Posterior vena cava (tissue), 2 donors: ENCODE data around the gene MS4A10. TPM values are rescaled to one million over a fixed set of nuclear protein-coding genes. Genes with fewer than 3 reads are reported as not detected.
"Not testable (repeated sequence)": the region's sequence is repeated elsewhere in the genome, so short reads cannot be mapped to it uniquely, and the experiment has no call there.

Source experiments
- DNase-seq: peaks from one replicate; pipeline ENCODE4 v3.0.0-alpha.2; 2020; ENCODE audit warnings: low spot score
- intact Hi-C, 2 donors: fragments of 100-400 bp; cut with DNase I; formaldehyde crosslinking; loops; one replicate each; pipeline versions ENCODE4 v1.14.1 to v1.14.2; 2022 to 2023
- total RNA-seq, 2 donors: library from RNA; stranded (reverse); fragmentation: NEBNext Ultra II Directional; extraction: Animal tissue kit (Norgen Biotek cat#: 25700); gene quantifications; one replicate each; pipeline ENCODE4 v1.2.1, GENCODE V29; 2021
- donor health status: DM: yes; HTN: yes; CAD: no.
- donor health status: DM: yes; HTN: yes; CAD: no.

Gene MS4A10
- total RNA-seq, 2 donors from 2014 or later: not detected

DNA sequence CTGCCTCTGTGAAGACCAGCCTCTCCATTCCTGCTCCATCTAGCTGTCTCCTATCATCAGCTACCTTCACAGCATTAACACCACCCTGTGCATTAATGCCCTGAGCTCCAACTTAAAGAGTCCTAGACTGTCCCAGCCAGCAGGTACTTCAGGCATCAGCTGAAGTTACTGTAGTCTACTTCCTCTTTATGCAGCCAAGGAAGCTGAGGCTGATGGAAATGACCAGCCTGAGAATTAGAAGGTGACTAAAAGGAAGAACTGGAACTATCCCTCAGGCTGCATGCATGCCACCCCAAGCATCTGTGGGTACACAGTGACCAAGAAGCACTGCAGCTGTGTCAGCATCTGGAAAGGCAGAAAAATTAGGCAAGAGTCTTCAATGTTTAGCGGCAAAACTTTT, 28.2 kb downstream of the MS4A10 start:
- no peak for DNase-seq

DNA sequence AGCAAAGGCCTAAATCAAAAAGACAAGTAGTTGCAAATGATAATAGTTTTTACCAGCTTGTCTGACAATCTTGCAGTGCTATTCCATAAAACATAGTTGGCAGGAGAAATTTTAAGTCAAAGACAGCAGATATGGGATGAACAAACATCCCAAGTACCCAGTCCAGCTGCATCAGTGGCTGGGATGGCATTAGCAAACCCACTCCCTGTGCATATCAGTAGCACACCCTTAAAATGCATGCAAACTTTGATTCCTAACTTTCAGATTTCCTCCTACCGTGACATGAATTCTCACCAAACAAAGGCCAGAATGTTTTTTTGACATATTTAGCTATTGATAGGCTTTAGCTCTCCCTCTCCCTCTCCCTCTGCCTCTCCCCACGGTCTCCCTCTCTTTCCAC, 29.0 kb downstream of the MS4A10 start:
- intact Hi-C loops: no loop called here

More for the DNA sequence above, 28.2 kb downstream of the MS4A10 start:
- intact Hi-C loops: no loop called here

DNA sequence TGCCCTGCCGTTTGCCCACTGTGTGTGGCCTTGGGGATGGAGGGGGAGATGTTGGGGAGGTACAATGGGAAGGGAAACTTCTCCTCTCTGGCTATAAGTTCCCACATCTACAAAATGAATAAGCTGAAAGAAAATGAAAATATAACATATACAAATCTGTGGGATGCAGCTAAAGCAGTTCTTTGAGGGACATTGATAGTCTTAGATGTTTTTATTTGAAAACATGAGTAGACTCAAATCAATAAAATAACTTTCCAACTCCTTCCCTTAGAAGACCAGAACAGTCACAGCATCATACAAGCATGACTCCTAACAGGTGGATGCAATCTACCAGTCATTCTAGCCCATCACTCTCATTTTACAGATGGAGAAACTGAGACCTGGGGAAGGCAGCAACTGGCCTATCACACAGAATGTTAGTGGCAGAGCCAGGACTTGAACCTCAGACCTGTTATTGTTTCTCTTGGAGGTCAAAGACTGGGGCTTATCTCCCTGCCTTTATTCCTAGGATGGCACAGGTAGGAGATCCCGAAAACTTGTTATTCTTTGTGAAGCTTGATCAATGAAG, 31.5 kb downstream of the MS4A10 start:
- intact Hi-C loops: no loop called here
- no peak for DNase-seq

More for the DNA sequence above, 29.0 kb downstream of the MS4A10 start:
- DNase-seq: no peak

DNA sequence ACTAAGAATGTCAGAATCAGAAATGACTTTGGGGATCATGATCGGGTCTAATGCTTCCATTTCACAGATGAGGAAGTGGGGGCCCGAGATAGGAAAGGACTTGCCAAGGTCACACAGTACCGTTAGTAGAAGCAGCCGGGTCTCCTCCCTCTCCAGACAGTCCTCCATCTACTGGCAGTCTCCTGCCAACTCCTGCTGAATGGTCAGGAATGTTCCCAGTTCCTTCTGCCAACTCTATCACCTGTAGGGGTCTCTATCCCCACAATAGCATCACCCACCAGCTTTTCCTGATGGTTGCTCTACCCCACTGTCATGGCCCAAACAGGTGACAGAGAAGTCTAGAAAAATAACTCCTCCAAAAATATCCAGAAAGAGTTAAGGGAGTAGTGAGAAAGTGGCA, 32.9 kb downstream of the MS4A10 start:
- no peak for DNase-seq
- intact Hi-C loops: no loop called here

DNA sequence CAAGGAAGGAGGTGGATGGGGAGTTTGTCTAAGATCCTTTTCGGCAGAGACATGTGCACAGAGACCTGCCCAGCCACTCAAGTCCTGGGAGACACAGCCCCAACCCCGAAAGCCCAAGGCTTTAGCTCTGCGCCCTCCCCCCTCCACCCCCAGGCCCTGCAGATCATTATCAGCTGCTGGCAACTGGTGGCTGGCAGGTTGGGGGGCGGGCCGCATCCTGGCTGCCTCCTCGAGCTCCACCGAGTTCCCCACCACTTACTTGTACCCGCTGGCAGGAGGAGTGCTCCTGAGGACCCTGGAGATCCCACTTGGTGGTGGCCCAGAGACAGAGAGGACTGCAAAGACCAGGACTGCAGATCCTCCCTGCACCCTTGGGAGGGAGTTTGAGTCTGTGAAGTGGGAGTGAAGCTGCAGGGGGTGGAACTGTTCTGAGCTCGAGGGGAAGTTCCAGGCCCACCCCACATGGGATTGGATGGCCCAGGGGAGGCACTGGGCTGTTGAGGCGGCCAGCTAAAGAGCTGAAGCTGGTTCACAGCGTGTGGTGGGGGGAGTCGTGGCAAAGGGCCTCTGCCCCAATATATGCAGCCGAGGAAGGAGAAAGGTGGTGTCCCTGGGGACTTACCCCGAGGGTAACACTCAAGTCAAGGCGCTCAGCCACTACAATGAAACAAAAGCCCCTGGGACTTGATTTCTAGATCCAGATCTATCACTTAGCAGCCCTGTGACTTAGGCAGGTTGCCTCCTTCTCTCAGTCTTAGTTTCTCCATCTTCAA, 36.9 kb downstream of the MS4A10 start:
- DNase-seq: no peak
- intact Hi-C loops: loop anchor here in 1 of 2 donors (5.0 to 10.0 kb wide), 2 partner anchors 303 to 370 kb away; no protein-coding TSS in a partner anchor

DNA sequence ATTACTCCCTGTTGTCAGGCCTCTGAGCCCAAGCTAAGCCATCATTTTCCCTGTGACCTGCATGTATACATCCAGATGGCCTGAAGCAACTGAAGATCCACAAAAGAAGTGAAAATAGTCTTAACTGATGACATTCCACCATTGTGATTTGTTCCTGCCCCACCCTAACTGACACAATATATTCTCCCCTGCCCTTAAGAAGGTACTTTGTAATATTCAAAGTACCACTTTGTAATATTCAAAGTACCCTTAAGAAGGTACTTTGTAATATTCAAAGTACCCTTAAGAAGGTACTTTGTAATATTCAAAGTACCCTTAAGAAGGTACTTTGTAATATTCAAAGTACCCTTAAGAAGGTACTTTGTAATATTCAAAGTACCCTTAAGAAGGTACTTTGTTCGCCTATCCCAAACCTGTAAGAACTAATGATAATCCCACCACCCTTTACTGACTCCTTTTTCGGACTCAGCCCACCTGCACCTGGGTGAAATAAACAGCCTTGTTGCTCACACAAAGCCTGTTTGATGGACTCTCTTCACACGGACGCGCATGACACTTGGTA, 38.7 kb downstream of the MS4A10 start:
- not testable (repeated sequence) for DNase-seq
- intact Hi-C loops: loop anchor here in 1 of 2 donors (5.0 to 10.0 kb wide), 2 partner anchors 301 to 368 kb away; no protein-coding TSS in a partner anchor

DNA sequence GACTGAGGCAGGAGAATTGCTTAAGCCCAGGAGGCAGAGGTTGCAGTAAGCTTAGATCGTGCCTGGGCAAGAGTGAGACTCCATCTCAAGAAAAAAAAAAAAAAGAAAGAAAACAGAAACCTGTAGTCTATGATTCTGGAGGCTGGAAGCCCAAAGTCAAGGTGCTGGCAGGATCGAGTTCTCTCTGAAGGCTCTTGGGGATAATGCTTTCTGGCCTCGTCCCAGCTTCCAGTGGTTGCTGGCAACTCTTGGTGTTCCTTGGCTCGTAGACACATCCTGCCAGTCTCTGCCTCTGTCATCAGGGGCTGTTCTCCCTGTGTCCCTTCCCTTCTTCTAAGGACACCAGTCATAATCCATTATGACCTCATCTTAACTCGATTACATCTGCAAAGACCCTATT, 40.0 kb downstream of the MS4A10 start:
- DNase-seq: no peak
- intact Hi-C loops: loop anchor here in 1 of 2 donors (10.0 kb wide), 1 partner anchor 300 kb away; no protein-coding TSS in a partner anchor

DNA sequence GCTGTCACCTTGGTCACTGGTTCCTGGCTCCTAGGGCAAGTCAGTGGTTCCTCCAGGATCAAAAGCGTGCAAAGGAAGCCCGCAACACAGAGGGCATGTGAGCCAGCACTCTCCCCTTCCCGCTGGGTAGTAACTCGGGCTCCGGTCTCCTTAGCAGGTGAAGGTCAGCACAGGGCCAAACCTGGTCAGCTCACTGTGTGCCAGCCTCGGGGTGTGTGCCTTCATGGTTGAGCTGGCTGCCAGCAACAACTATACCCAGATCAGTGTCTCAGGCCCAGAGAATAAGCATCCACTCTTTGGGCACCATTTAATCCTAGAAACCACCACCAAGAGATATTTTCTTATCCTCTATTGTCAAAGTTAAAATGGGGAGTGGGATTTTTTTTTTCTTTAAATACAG, 40.7 kb downstream of the MS4A10 start:
- DNase-seq: no peak
- intact Hi-C loops: loop anchor here in 1 of 2 donors (10.0 kb wide), 1 partner anchor 299 kb away; no protein-coding TSS in a partner anchor

DNA sequence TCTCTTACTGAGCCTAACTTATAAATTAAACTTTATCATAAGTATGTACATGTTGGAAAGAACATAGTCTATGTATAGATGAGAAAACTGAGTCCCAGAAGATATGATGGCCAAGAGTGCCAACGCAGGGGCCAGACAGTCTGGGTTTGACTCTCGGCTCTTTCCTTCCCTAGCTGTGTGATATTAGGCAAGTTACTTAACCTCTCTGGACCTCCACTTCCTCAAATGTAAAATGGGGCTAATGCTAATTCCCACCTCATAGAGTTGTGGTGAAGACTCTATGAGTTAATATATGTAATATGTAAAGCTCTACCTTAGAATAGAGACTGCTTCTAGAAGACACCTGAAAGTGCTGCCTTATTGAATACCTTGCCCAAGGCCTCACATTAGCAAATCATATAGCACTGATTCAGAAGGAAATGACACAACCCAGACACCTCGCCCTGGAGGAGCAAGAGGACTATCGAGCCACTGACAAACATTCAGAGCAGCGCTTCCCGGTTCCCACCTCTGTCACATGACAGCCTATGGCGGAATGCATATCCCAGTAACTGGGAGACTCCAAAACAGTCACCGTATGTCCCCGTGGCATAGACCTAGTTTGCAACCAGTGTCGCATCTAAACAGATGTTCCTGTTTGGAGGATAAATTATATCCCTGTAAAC, 45.5 kb downstream of the MS4A10 start:
- no peak for DNase-seq
- intact Hi-C loops: loop anchor here (5.0 kb wide), 2 partner anchors 67 to 297 kb away; no protein-coding TSS in a partner anchor

DNA sequence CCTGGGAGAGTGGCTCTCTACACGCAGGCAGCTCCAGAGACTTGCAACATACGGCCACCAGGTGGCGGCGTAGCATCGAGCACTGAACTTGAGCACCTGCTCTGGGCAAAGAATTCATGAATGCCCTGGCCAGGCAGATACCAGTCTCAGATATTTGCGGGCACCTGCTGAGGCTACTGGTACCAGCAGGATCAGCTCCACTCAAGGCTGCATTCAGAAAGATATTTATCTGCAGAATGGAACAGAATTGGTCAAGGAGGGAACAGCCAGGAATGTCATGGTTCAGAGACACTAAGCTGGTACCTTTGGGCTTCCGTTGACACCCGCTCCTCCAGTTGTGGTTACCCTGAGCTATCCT, 46.0 kb downstream of the MS4A10 start:
- intact Hi-C loops: loop anchor here (5.0 kb wide), 2 partner anchors 66 to 296 kb away; no protein-coding TSS in a partner anchor
- DNase-seq: peak; percentile 94

DNA sequence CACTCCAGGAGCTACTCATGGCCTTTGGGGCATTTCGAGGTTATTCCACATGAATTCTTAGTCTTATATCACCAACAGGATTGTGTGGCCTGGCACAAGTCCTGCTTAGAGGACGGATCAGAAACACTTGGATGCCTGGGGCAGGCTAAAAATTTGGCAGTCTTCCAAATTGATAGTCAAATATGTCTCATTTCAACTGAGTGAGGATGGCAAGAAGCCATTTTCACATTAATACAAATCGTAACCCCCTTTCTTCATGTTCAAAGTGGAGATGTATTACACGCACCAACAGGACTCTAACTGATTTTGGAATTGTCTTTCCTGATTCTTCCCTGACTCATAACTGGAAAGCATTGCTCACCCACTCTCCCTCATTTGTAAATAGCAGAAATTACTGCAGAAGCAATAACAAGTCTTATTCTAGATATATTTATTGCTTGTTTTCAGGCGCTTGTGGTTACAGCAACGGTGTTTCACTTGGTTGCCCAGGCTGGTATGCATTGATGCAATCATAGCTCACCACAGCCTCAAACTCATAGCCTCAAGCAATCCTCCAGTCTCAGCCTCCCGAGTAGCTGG, 46.5 kb downstream of the MS4A10 start:
- intact Hi-C loops: loop anchor here (5.0 kb wide), 2 partner anchors 66 to 296 kb away; no protein-coding TSS in a partner anchor
- DNase-seq: no peak

DNA sequence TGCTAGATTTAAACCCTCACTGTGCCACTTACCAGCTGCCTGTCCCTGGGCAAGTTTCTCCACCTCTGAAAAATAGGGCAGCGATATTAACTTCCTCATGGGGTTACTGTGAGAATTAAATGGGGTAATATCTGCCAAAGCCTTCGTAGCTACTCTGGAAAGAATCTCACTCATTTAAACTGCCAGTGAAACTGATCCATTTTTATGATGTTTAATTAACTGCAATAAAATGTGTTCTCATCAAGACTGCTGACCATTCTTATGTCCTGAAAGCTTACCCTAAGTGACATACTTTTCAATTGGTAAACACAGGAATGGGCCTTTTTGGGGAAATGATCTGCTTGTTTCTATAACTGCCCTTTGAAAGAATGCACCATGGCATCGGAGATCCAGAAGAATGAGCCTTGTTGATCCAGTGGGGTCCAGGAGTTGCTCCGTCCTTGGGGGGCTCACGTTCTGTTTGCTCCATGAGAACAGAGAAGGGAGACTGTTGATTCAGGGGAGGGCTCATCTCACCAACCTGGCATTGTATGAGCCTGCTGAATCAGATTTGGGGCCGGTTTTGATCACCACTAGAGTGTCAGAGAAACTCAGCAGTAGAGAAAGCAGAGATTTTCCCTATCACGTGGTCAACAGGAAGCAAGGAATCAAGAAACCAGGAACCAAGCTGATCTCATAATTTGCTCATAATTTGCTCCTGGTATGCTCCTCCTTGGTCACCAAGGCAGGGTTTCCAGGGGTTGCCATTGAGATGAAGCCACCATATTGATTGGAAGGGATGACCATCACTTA, 49.8 kb downstream of the MS4A10 start:
- DNase-seq: no peak
- intact Hi-C loops: loop anchor here (5.0 kb wide), 2 partner anchors 62 to 292 kb away; no protein-coding TSS in a partner anchor

DNA sequence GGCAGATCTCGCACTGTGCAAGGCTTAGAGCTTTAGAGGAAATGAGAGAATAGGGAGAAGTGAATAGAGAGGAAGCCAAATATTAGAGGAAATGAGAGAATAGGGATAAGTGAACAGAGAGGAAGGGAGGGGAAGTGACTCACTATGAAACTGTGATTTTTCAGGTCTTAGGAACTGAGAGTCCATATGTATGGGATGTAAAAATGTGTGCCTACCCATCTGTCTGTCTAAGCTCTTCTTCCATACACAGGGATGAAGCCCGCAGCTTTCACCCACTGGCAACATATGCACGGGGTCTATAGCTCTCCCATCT, 50.4 kb downstream of the MS4A10 start:
- intact Hi-C loops: loop anchor here in 1 of 2 donors (5.0 kb wide), 1 partner anchor 62 kb away; no protein-coding TSS in a partner anchor
- no peak for DNase-seq

DNA sequence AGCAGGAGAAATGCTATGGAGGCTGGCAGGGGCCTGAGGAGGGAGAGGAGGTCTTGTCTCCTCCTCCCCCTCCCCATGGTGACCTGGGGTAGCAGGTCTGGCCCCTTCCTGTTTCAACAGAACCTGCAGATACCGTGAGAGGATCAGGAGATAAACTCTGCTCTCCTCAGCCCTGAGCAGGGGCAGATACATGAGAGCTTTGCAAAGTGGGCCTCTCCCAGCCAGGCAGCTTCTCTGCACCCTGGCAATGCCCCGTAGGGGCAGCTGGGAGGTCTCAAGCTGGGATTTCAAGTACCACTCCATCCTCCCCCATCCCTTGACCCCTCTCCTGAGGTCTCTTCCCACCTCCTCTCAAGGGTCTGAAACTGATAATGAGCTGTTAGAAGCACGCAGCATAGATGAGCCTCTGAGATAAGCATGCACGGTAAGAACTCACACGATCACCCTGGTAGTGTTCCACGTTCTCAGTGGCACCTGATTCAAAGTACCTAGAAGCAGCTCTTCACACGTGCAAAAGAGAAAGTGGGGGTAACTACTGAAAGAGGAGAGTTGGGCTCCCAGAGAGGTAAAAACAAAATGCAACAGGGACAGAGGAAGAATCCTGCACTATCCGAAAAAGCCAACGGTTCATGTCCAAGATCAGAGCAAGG, 51.9 kb downstream of the MS4A10 start:
- intact Hi-C loops: loop anchor here in 1 of 2 donors (5.0 kb wide), 1 partner anchor 60 kb away; no protein-coding TSS in a partner anchor

DNA sequence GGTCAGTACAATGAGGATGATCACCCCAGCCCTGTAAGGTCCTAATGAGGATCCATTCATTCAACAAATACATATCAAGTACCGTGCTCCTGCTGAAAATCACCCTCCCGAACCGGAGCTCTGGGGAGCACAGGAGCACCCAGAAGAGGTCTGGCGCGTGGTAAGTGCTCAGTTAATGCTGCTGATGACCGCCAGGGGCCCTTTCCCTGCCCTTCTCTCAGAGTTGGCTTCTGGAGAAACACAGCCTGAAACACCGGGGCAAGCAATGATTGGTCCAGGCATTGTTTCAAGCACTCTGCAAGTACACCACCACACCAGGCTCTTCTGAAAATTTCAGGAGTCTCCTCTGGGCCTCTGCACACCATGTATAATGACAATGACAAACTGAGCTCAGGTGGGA, 53.0 kb downstream of the MS4A10 start:
- intact Hi-C loops: loop anchor here in 1 of 2 donors (5.0 kb wide), 1 partner anchor 59 kb away; no protein-coding TSS in a partner anchor

More for the DNA sequence above, 51.9 kb downstream of the MS4A10 start:
- no peak for DNase-seq

DNA sequence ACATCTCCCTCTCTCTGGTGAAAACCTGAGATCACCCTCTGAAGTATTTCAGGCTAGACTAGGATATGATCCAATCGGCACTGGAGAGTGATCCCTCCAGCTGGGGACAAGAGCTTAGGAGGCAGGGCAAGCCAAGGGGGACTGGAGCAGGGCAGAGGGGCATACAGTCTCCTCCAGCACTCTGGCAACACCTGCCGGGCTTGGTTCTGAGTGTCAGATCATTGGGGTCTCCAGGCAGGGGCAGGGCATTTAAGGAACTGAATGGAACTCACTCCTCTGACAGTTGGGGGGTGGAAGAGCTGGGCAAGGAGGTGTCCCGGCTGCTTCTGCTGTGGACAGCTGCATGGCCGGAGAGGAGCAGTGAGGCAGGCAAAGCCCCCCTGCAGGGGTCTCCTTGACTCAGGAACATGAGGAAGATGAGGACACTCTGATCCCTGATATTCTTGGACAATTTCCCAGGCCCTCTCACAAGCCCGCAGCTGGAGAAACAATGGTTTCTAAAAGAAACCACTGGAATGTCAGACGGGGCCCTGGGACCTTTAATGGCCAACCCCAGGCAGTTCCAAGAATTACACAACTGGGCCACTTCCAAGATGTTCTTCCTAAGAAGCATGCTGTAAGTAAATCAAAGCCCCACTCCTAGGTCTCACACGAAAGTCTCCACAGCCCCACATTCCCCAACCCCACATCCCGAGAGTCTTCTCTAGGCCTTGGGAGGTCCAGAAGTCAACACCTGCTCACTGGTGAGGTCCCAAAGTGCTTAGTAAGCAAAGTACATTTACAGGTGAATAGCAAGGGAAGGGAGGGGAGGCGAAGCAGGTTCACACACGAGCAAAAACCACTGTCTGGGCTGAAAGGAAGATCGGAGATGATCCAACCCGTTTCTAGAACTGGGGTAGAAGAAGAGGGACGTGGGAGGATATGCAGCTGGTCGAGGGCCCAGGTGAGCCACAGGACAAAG, 55.6 kb downstream of the MS4A10 start:
- intact Hi-C loops: no loop called here
- DNase-seq: no peak

More for the DNA sequence above, 53.0 kb downstream of the MS4A10 start:
- DNase-seq: no peak
